ENCODE data around the gene EXOC6. TPM values are rescaled to one million over a fixed set of nuclear protein-coding genes. Genes with fewer than 3 reads are reported as not detected.

The EXOC6 gene
- total RNA-seq, 4 donors from 2014 or later, result 14.1 to 34.9 (median 16.2) TPM

GRCh38 chr10:93067443-93068365, 219.4 kb downstream of the EXOC6 start:
- 20% methylated on average over 8 of the region's 17 CpGs for WGBS
- peaks cover 15 to 49% (median 41%) of the 10 kb centered on the region in 4 donors for H3K4me1 ChIP-seq
- DNase-seq (ENCODE audit: extremely low spot score), result peak; percentile 84
- peaks cover 0 to 100% (median 30%) of the 10 kb centered on the region in 4 donors for H3K27me3 ChIP-seq
- H3K9me3 ChIP-seq, result no peaks in the 10 kb centered on the region
- TF ChIP-seq POLR2AphosphoS5 (IDR thresholded peaks at IDR 0.05) (no peak), CTCF (IDR thresholded peaks at IDR 0.05) (no peak), EP300 (IDR thresholded peaks at IDR 0.05) (no peak), POLR2A (IDR thresholded peaks at IDR 0.05; ENCODE audit: low read depth) (no peak)
- no peak overlapping the region for H3K27ac ChIP-seq (replicated peaks in 1 of 4)
- H3K4me3 ChIP-seq, result peak overlapping the region in 1 of 4 donors; percentile 24
- intact Hi-C loops (cut with DNase I), result no loop called here
- H3K36me3 ChIP-seq, result no peaks in the 10 kb centered on the region

DNA sequence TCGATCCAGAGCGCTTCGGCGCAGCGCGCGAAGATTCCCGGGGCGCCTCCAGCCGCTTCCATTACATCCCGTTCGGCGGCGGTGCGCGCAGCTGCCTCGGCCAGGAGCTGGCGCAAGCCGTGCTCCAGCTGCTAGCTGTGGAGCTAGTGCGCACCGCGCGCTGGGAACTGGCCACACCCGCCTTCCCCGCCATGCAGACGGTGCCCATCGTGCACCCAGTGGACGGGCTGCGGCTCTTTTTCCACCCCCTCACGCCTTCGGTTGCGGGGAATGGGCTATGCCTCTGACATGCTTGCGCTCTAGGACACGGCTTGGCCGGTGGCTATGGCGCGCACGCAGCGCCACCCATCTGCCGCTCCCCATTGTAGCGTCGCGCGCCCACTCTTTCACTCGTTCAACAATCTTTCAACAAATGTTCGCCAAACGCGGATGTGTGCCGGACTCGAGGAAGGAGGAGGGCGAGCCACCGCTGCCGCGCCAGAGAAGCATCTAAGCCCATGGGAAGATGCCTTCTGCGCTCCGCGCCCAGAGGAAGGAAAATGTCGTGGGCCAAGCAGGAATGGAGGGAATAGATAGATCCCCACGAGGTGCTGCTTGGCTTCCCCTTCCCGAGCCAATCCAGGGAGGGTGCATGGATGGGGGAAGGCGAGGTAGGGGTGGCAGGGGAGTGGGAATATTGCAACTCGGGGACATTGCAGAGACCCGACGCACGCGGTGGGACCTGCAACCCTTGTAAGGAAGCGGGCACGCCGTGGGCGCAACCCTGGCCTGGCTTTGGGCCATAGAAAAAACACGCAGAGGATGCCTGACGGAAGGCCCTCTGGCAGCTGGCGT, 220.3 kb downstream of the EXOC6 start:
- TF ChIP-seq POLR2AphosphoS5 (IDR thresholded peaks at IDR 0.05) (no peak), POLR2A (IDR thresholded peaks at IDR 0.05; ENCODE audit: low read depth) (no peak), EP300 (IDR thresholded peaks at IDR 0.05) (no peak), CTCF (IDR thresholded peaks at IDR 0.05) (no peak)
- WGBS, result 7% methylated on average over 16 of the region's 73 CpGs
- Histone ChIP-seq H3K27ac (replicated peaks in 1 of 4) (no peak overlapping the region), H3K4me1 (peaks cover 21 to 51% (median 44%) of the 10 kb centered on the region in 4 donors), H3K9me3 (no peaks in the 10 kb centered on the region), H3K4me3 (peak overlapping the region in 2 of 4 donors; percentile 15 to 24), H3K36me3 (no peaks in the 10 kb centered on the region), H3K27me3 (peaks cover 0 to 100% (median 36%) of the 10 kb centered on the region in 4 donors)
- intact Hi-C loops (cut with DNase I), result no loop called here
- DNase-seq (ENCODE audit: extremely low spot score), result peak; percentile 86

DNA sequence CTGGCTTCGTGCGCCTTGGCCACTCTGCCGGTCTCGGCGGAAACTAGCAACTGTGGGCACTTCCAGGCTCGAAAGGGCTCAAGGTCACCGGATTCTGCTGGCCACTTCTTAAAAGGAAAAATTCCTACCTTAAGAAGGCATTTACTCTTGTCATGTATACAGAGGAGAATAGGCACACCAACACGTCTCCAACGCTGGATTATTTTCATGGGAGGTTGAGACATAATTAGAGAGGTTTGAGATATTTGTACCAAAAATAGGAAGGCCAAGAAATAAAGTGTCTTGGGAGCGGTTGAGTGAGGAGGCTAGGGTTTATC, 220.9 kb downstream of the EXOC6 start:
- Histone ChIP-seq H3K36me3 (no peaks in the 10 kb centered on the region), H3K9me3 (no peaks in the 10 kb centered on the region), H3K4me1 (peaks cover 26 to 57% (median 49%) of the 10 kb centered on the region in 4 donors), H3K27ac (replicated peaks in 1 of 4) (no peak overlapping the region), H3K27me3 (peaks cover 2 to 100% (median 42%) of the 10 kb centered on the region in 4 donors), H3K4me3 (no peak overlapping the region)
- no peak for DNase-seq (ENCODE audit: extremely low spot score)
- intact Hi-C loops (cut with DNase I), result no loop called here
- WGBS, result 28% methylated on average over 10 of the region's 10 CpGs
- TF ChIP-seq POLR2AphosphoS5 (IDR thresholded peaks at IDR 0.05) (no peak), EP300 (IDR thresholded peaks at IDR 0.05) (no peak), CTCF (IDR thresholded peaks at IDR 0.05) (no peak), POLR2A (IDR thresholded peaks at IDR 0.05; ENCODE audit: low read depth) (no peak)

GRCh38 chr10:93070378-93071176, 222.3 kb downstream of the EXOC6 start:
- Histone ChIP-seq H3K27me3 (peaks cover 10 to 100% (median 52%) of the 10 kb centered on the region in 4 donors), H3K4me1 (peaks cover 35 to 68% (median 61%) of the 10 kb centered on the region in 4 donors)
- WGBS, result 77% methylated on average over 5 of the region's 5 CpGs

More at GRCh38 chr10:93070378-93071176, 222.3 kb downstream of the EXOC6 start:
- H3K9me3 ChIP-seq, result no peaks in the 10 kb centered on the region
- H3K36me3 ChIP-seq, result no peaks in the 10 kb centered on the region
- TF ChIP-seq EP300 (IDR thresholded peaks at IDR 0.05) (no peak), CTCF (IDR thresholded peaks at IDR 0.05) (no peak)
- H3K27ac ChIP-seq (replicated peaks in 1 of 4), result no peak overlapping the region
- DNase-seq (ENCODE audit: extremely low spot score), result peak; percentile 72
- no peak overlapping the region for H3K4me3 ChIP-seq
- intact Hi-C loops (cut with DNase I), result no loop called here
